Lung (tissue), 12 donors: ENCODE measurements around the gene PRM3. TPM values are rescaled to one million over a fixed set of nuclear protein-coding genes. Genes with fewer than 3 reads are reported as not detected.
A peak's percentile ranks its signal among the peaks of the same experiment; 100 is the strongest.

Experiments
- ATAC-seq: fragments of 200-7000 bp; cut with Tn5 transposase; one replicate; pipeline ENCODE4 v1.9.1; 2020; ENCODE audit warnings: moderate number of reproducible peaks; ENCODE audit not compliant: insufficient read depth, low FRiP score
- DNase-seq, 3 donors: peaks; one replicate each; pipeline ENCODE4 v3.0.0-alpha.2; 2013 to 2017
- H3K27ac ChIP-seq, 2 donors: one replicate each; pipeline ENCODE4 v1.5.1; 2013; ENCODE audit warnings: mild to moderate bottlenecking in 2 of 2, moderate library complexity in 2 of 2, control low read depth in 1 of 2, inconsistent platforms in 1 of 2, low read depth in 1 of 2, low read length in 1 of 2
- H3K27me3 ChIP-seq, 3 donors: one replicate each; pipeline ENCODE4 v1.5.1; 2013; ENCODE audit warnings: low read length in 2 of 3; ENCODE audit not compliant: control insufficient read depth in 3 of 3, insufficient read depth in 3 of 3
- H3K36me3 ChIP-seq, 4 donors: one replicate each; pipeline ENCODE4 v1.5.1; 2013; ENCODE audit warnings: low read length in 4 of 4, mild to moderate bottlenecking in 1 of 4, moderate library complexity in 1 of 4; ENCODE audit not compliant: control insufficient read depth in 4 of 4, insufficient read depth in 4 of 4
- H3K4me1 ChIP-seq, 5 donors: one replicate each; pipeline ENCODE4 v1.5.1; 2013; ENCODE audit warnings: low read length in 5 of 5, mild to moderate bottlenecking in 2 of 5, moderate library complexity in 1 of 5; ENCODE audit not compliant: control insufficient read depth in 5 of 5, insufficient read depth in 5 of 5
- H3K4me3 ChIP-seq: one replicate; pipeline ENCODE4 v1.5.1; 2013; ENCODE audit warnings: mild to moderate bottlenecking, control low read depth, moderate library complexity
- H3K9ac ChIP-seq, 2 donors: one replicate each; pipeline ENCODE4 v1.5.1; 2013; ENCODE audit warnings: low read length in 2 of 2, control low read depth in 1 of 2; ENCODE audit not compliant: insufficient read depth in 1 of 2
- H3K9me3 ChIP-seq, 4 donors: one replicate each; pipeline ENCODE4 v1.5.1; 2013; ENCODE audit warnings: low read length in 3 of 4, mild to moderate bottlenecking in 1 of 4, moderate library complexity in 1 of 4; ENCODE audit not compliant: control insufficient read depth in 4 of 4, insufficient read depth in 3 of 4
- CTCF ChIP-seq: IDR thresholded peaks from 2 replicates; pipeline ENCODE4 v1.5.1; 2012; ENCODE audit warnings: mild to moderate bottlenecking; ENCODE audit errors: control extremely low read depth, extremely low read depth
- WGBS, 2 donors: extraction: QIAGEN DNeasy Blood & Tissue Kit; methylation state at CpG; one replicate each; pipeline ENCODE4 v1.1.7; 2013; 5-methylcytosine and 5-hydroxymethylcytosine counted together
- polyA plus RNA-seq, 2 donors: library from polyadenylated mRNA; stranded (reverse); fragments of 200-250 nt; gene quantifications; one replicate each; pipeline ENCODE4 v1.2.1, GENCODE V29; 2013
- total RNA-seq, 2 donors: library from RNA; depleted of rRNA in 1 of 2; stranded (reverse); fragments of >200 nt in 1 of 2; gene quantifications; one replicate each; pipeline ENCODE4 v1.2.1, GENCODE V29; 2014 to 2021
- donor health status: control.
- donor health status: control.
- donor health status: Bipolar disorder and iron deficiency.
- donor health status: healthy.
- donor health status: DM: yes; HTN: yes; CAD: no.

The PRM3 gene
- total and polyA plus RNA-seq, 4 donors: not detected

DNA sequence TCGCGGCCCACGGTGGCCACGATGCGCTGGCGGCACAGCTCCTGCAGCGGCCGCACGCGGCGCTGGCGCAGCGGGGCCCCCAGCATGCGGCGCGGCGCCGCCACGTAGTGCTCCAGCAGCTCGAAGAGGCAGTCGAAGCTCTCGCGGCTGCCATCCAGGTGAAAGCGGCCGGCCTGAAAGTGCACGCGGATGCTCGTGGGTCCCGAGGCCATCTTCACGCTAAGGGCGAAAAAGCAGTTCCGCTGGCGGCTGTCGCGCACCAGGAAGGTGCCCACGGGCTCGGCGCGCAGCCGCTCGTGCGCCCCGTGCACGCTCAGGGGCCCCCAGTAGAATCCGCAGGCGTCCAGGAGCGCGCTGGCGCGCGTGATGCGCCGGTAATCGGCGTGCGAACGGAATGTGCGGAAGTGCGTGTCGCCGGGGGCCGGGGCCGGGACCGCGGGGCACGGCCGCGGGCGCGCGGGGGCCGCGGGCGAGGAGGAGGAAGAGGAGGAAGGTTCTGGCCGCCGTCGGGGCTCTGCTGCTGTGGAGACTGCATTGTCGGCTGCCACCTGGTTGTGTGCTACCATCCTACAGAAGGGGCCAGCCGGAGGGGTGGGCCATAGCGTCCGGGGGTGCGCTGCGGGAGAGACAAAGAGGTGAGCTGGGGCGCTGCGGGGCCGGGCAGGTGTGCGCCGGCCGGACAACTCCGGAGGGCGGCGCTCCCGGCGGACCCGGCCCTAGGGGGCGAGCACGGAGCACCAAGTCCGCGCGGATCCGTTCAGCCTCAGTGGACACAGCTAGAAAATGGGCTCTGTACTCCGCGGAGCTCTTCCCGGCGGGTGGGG is 18.3 kb downstream of the PRM3 start:
- no peak for TF ChIP-seq CTCF
- peak overlapping the region in 1 of 2 donors; percentile 17 for H3K9ac ChIP-seq
- peak overlapping the region; percentile 64 to 87 for H3K27ac ChIP-seq
- H3K4me1 ChIP-seq: peaks cover 0 to 47% (median 11%) of the 10 kb centered on the region in 5 donors
- DNase-seq (peak; percentile 53 to 68 (median 54)), ATAC-seq (no peak)
- H3K4me3 ChIP-seq: peak overlapping the region; percentile 73
- H3K36me3 ChIP-seq: peaks cover 0 to 33% (median 10%) of the 10 kb centered on the region in 4 donors
- H3K9me3 ChIP-seq: no peaks in the 10 kb centered on the region
- WGBS, 2 donors: 2 to 4% methylated on average over 93 to 105 of the region's 105 CpGs
- H3K27me3 ChIP-seq: no peaks in the 10 kb centered on the region

- H3K9ac ChIP-seq: peak overlapping the region in 1 of 2 donors; percentile 86
Measured at GRCh38 chr16:11253995-11254912, 19.2 kb downstream of the PRM3 start.

More at GRCh38 chr16:11253995-11254912, 19.2 kb downstream of the PRM3 start:
- DNase-seq (peak in 1 of 3 donors; percentile 20), ATAC-seq (no peak)
- 60 to 63% methylated on average over 29 of the region's 29 CpGs for WGBS, 2 donors
- no peaks in the 10 kb centered on the region for H3K27me3 ChIP-seq
- TF ChIP-seq CTCF: no peak
- H3K4me1 ChIP-seq: peaks cover 0 to 44% (median 11%) of the 10 kb centered on the region in 5 donors
- peak overlapping the region; percentile 73 for H3K4me3 ChIP-seq
- H3K36me3 ChIP-seq: peaks cover 0 to 36% (median 10%) of the 10 kb centered on the region in 4 donors
- H3K9me3 ChIP-seq: no peaks in the 10 kb centered on the region
- peak overlapping the region in 1 of 2 donors; percentile 1 for H3K27ac ChIP-seq
